ENCODE measurements around the gene RRBP1. TPM values are rescaled to one million over a fixed set of nuclear protein-coding genes. Genes with fewer than 3 reads are reported as not detected.

The RRBP1 gene
- polyA plus RNA-seq, 3 donors: 108 to 143 (median 115) TPM

- no peak for DNase-seq
Observed at GRCh38 chr20:17624070-17624469, 58.0 kb downstream of the RRBP1 start.

GRCh38 chr20:17622851-17623508 lies 59.1 kb downstream of the RRBP1 start:
- no peak for DNase-seq

GRCh38 chr20:17622086-17622850 lies 59.8 kb downstream of the RRBP1 start:
- DNase-seq: no peak

GRCh38 chr20:17621229-17621968 lies 60.6 kb downstream of the RRBP1 start:
- no peak for DNase-seq

- DNase-seq: no peak
Observed at GRCh38 chr20:17620371-17621228, 61.4 kb downstream of the RRBP1 start.

GRCh38 chr20:17619351-17620093 lies 62.5 kb downstream of the RRBP1 start:
- DNase-seq: no peak

- no peak for DNase-seq
Observed at GRCh38 chr20:17618673-17619013, 63.4 kb downstream of the RRBP1 start.

- DNase-seq: no peak
Observed at GRCh38 chr20:17617868-17618672, 64.0 kb downstream of the RRBP1 start.

GRCh38 chr20:17617212-17617867 lies 64.7 kb downstream of the RRBP1 start:
- peak; percentile 48 for DNase-seq

- no peak for DNase-seq
Observed at GRCh38 chr20:17616480-17617211, 65.4 kb downstream of the RRBP1 start.

- DNase-seq: no peak
Observed at GRCh38 chr20:17615645-17616479, 66.2 kb downstream of the RRBP1 start.

GRCh38 chr20:17614812-17615644 lies 67.0 kb downstream of the RRBP1 start:
- DNase-seq: no peak

- DNase-seq: no peak
Observed at GRCh38 chr20:17614176-17614811, 67.7 kb downstream of the RRBP1 start.

- DNase-seq: no peak
Observed at GRCh38 chr20:17613328-17614175, 68.5 kb downstream of the RRBP1 start.

GRCh38 chr20:17612992-17613327 lies 69.1 kb downstream of the RRBP1 start:
- DNase-seq: no peak

All from renal pelvis (tissue), 4 donors.